ENCODE measurements around the gene ROBO2. TPM values are rescaled to one million over a fixed set of nuclear protein-coding genes. Genes with fewer than 3 reads are reported as not detected.

Gene ROBO2
- polyA plus RNA-seq, 1 experiment: 1.6 TPM

GRCh38 chr3:77041811-77042210, 1.9 kb downstream of the ROBO2 start:
- peaks cover 16% of the 10 kb centered on the region for H3K27me3 ChIP-seq (ENCODE audit: control insufficient read depth, insufficient read depth, low read length)
- no peaks in the 10 kb centered on the region for H3K36me3 ChIP-seq (ENCODE audit: control insufficient read depth, insufficient read depth, low read length)
- DNase-seq (ENCODE audit: low read depth): no peak
- POLR2A ChIA-PET: no interaction called here
- CTCF ChIA-PET: interaction anchor here (0.8 kb wide), 1 partner anchor 1605 kb away, joined by 3 read pairs; no protein-coding TSS in a partner anchor
- H3K4me3 ChIP-seq (ENCODE audit: low read depth, low read length): no peak overlapping the region
- TF ChIP-seq CTCF (IDR thresholded peaks at IDR 0.05; ENCODE audit: insufficient read depth, low read depth, low read length): no peak

- ChIA-PET CTCF (no interaction called here), POLR2A (no interaction called here)
- DNase-seq (ENCODE audit: low read depth): no peak
- Histone ChIP-seq H3K4me3 (ENCODE audit: low read depth, low read length) (no peak overlapping the region), H3K27me3 (ENCODE audit: control insufficient read depth, insufficient read depth, low read length) (peaks cover 16% of the 10 kb centered on the region), H3K36me3 (ENCODE audit: control insufficient read depth, insufficient read depth, low read length) (no peaks in the 10 kb centered on the region)
- TF ChIP-seq CTCF (IDR thresholded peaks at IDR 0.05; ENCODE audit: insufficient read depth, low read depth, low read length): no peak
Observed at GRCh38 chr3:77042343-77042742, 2.4 kb downstream of the ROBO2 start.

GRCh38 chr3:77042882-77043281, 3.0 kb downstream of the ROBO2 start:
- H3K36me3 ChIP-seq (ENCODE audit: control insufficient read depth, insufficient read depth, low read length): no peaks in the 10 kb centered on the region
- POLR2A ChIA-PET: no interaction called here

GRCh38 chr3:77045686-77046085, 5.8 kb downstream of the ROBO2 start:
- ChIA-PET POLR2A (no interaction called here), CTCF (no interaction called here)
- TF ChIP-seq CTCF (IDR thresholded peaks at IDR 0.05; ENCODE audit: insufficient read depth, low read depth, low read length): no peak
- Histone ChIP-seq H3K36me3 (ENCODE audit: control insufficient read depth, insufficient read depth, low read length) (no peaks in the 10 kb centered on the region), H3K27me3 (ENCODE audit: control insufficient read depth, insufficient read depth, low read length) (peaks cover 6% of the 10 kb centered on the region), H3K4me3 (ENCODE audit: low read depth, low read length) (no peak overlapping the region)
- no peak for DNase-seq (ENCODE audit: low read depth)

More at GRCh38 chr3:77042882-77043281, 3.0 kb downstream of the ROBO2 start:
- no peak overlapping the region for H3K4me3 ChIP-seq (ENCODE audit: low read depth, low read length)
- CTCF ChIA-PET: no interaction called here
- TF ChIP-seq CTCF (IDR thresholded peaks at IDR 0.05; ENCODE audit: insufficient read depth, low read depth, low read length): peak; percentile 27; the same call in 1 of the 2 replicates
- DNase-seq (ENCODE audit: low read depth): no peak
- H3K27me3 ChIP-seq (ENCODE audit: control insufficient read depth, insufficient read depth, low read length): peaks cover 16% of the 10 kb centered on the region

GRCh38 chr3:77048186-77048585, 8.3 kb downstream of the ROBO2 start:
- Histone ChIP-seq H3K36me3 (ENCODE audit: control insufficient read depth, insufficient read depth, low read length) (no peaks in the 10 kb centered on the region), H3K4me3 (ENCODE audit: low read depth, low read length) (no peak overlapping the region), H3K27me3 (ENCODE audit: control insufficient read depth, insufficient read depth, low read length) (no peaks in the 10 kb centered on the region)
- DNase-seq (ENCODE audit: low read depth): no peak
- POLR2A ChIA-PET: no interaction called here
- TF ChIP-seq CTCF (IDR thresholded peaks at IDR 0.05; ENCODE audit: insufficient read depth, low read depth, low read length): no peak
- CTCF ChIA-PET: interaction anchor here (1.0 kb wide), 1 partner anchor 10 kb away, joined by 3 read pairs; no protein-coding TSS in a partner anchor

All from BJ (cell line).